Measurements from ENCODE around the gene ZNF697.

Gene ZNF697

GRCh38 chr1:119636491-119637089, 11.5 kb downstream of the ZNF697 start:
- no CpG with 5 or more reads among the region's 4 CpGs for WGBS (ENCODE audit: extremely low coverage, insufficient coverage, insufficient read length)
- no peak overlapping the region for H2AK5ac ChIP-seq (ENCODE audit: low read length)
- peaks cover 0 to 7% of the 10 kb centered on the region in 2 experiments for H3K36me3 ChIP-seq (ENCODE audit: control insufficient read depth in 1 of 2, insufficient read depth in 2 of 2, low read length in 2 of 2)
- H3K79me1 ChIP-seq (ENCODE audit: low read length): peaks cover 2% of the 10 kb centered on the region
- no peak overlapping the region for H2BK5ac ChIP-seq (ENCODE audit: low read depth, low read length, poor library complexity)
- H4K12ac ChIP-seq (ENCODE audit: low read depth, low read length): no peak overlapping the region
- H3K79me2 ChIP-seq (ENCODE audit: control insufficient read depth, insufficient read depth, low read length, poor library complexity): peaks cover 9% of the 10 kb centered on the region
- no peak overlapping the region for H3K4me3 ChIP-seq (ENCODE audit: low read depth, low read length)
- no peak overlapping the region for H3K4me2 ChIP-seq (ENCODE audit: low read length)
- H3K9me3 ChIP-seq (ENCODE audit: insufficient read depth, low read depth, low read length): no peaks in the 10 kb centered on the region
- no peak overlapping the region for H4K91ac ChIP-seq (ENCODE audit: low read depth, low read length)
- no peak overlapping the region for H3K14ac ChIP-seq (ENCODE audit: low read length)
- H3K23ac ChIP-seq (ENCODE audit: low read length): no peak overlapping the region
- no peak overlapping the region for H2AFZ ChIP-seq (ENCODE audit: insufficient read depth, low read length, poor library complexity)
- no peak overlapping the region for H3K9ac ChIP-seq (ENCODE audit: low read length)
- no peak for DNase-seq
- no peak overlapping the region for H3K18ac ChIP-seq (ENCODE audit: low read length)
- H4K8ac ChIP-seq (ENCODE audit: low read depth, low read length): no peak overlapping the region
- H2BK12ac ChIP-seq (ENCODE audit: low read length): no peak overlapping the region
- H3K4ac ChIP-seq (ENCODE audit: low read depth, low read length): no peak overlapping the region
- H3K27ac ChIP-seq (ENCODE audit: low read depth, low read length): no peak overlapping the region
- no peak overlapping the region for H2BK120ac ChIP-seq (ENCODE audit: insufficient read depth, low read length, poor library complexity)
- H3K27me3 ChIP-seq (ENCODE audit: insufficient read depth, low read length): no peaks in the 10 kb centered on the region
- H3K4me1 ChIP-seq (ENCODE audit: control insufficient read depth in 1 of 2, insufficient read depth in 2 of 2, low read length in 2 of 2): peaks cover 15 to 22% of the 10 kb centered on the region in 2 experiments

- Histone ChIP-seq H3K4ac (ENCODE audit: low read depth, low read length) (peak overlapping the region; percentile 56), H2AK5ac (ENCODE audit: low read length) (no peak overlapping the region), H2BK12ac (ENCODE audit: low read length) (no peak overlapping the region), H3K14ac (ENCODE audit: low read length) (no peak overlapping the region), H3K79me1 (ENCODE audit: low read length) (peaks cover 2% of the 10 kb centered on the region), H3K9ac (ENCODE audit: low read length) (no peak overlapping the region), H3K18ac (ENCODE audit: low read length) (no peak overlapping the region), H3K4me3 (ENCODE audit: low read depth, low read length) (no peak overlapping the region), H4K8ac (ENCODE audit: low read depth, low read length) (no peak overlapping the region), H2BK5ac (ENCODE audit: low read depth, low read length, poor library complexity) (no peak overlapping the region), H3K4me1 (ENCODE audit: control insufficient read depth in 1 of 2, insufficient read depth in 2 of 2, low read length in 2 of 2) (peaks cover 19 to 28% of the 10 kb centered on the region in 2 experiments), H3K27ac (ENCODE audit: low read depth, low read length) (no peak overlapping the region), H3K9me3 (ENCODE audit: insufficient read depth, low read depth, low read length) (no peaks in the 10 kb centered on the region), H3K4me2 (ENCODE audit: low read length) (no peak overlapping the region), H4K12ac (ENCODE audit: low read depth, low read length) (no peak overlapping the region), H3K36me3 (ENCODE audit: control insufficient read depth in 1 of 2, insufficient read depth in 2 of 2, low read length in 2 of 2) (peaks cover 4 to 11% of the 10 kb centered on the region in 2 experiments), H3K79me2 (ENCODE audit: control insufficient read depth, insufficient read depth, low read length, poor library complexity) (peaks cover 13% of the 10 kb centered on the region), H3K27me3 (ENCODE audit: insufficient read depth, low read length) (no peaks in the 10 kb centered on the region), H2BK120ac (ENCODE audit: insufficient read depth, low read length, poor library complexity) (no peak overlapping the region), H3K23ac (ENCODE audit: low read length) (no peak overlapping the region), H4K91ac (ENCODE audit: low read depth, low read length) (no peak overlapping the region), H2AFZ (ENCODE audit: insufficient read depth, low read length, poor library complexity) (no peak overlapping the region)
- peak in 1 of 2 donors; percentile 60 for DNase-seq
- no CpG with 5 or more reads among the region's 7 CpGs for WGBS (ENCODE audit: extremely low coverage, insufficient coverage, insufficient read length)
Measured at GRCh38 chr1:119635811-119636390, 12.2 kb downstream of the ZNF697 start.

GRCh38 chr1:119634016-119634415, 14.1 kb downstream of the ZNF697 start:
- peaks cover 13 to 18% of the 10 kb centered on the region in 2 experiments for H3K4me1 ChIP-seq (ENCODE audit: control insufficient read depth in 1 of 2, insufficient read depth in 2 of 2, low read length in 2 of 2)
- WGBS (ENCODE audit: extremely low coverage, insufficient coverage, insufficient read length): no CpG with 5 or more reads among the region's 3 CpGs
- no peak overlapping the region for H3K4me3 ChIP-seq (ENCODE audit: low read depth, low read length)
- H3K4ac ChIP-seq (ENCODE audit: low read depth, low read length): no peak overlapping the region
- peaks cover 2% of the 10 kb centered on the region for H3K79me1 ChIP-seq (ENCODE audit: low read length)
- H4K8ac ChIP-seq (ENCODE audit: low read depth, low read length): no peak overlapping the region
- no peaks in the 10 kb centered on the region for H3K9me3 ChIP-seq (ENCODE audit: insufficient read depth, low read depth, low read length)
- no peak overlapping the region for H2BK120ac ChIP-seq (ENCODE audit: insufficient read depth, low read length, poor library complexity)
- H2BK5ac ChIP-seq (ENCODE audit: low read depth, low read length, poor library complexity): no peak overlapping the region
- H4K91ac ChIP-seq (ENCODE audit: low read depth, low read length): no peak overlapping the region
- H3K14ac ChIP-seq (ENCODE audit: low read length): no peak overlapping the region
- H3K79me2 ChIP-seq (ENCODE audit: control insufficient read depth, insufficient read depth, low read length, poor library complexity): peaks cover 8% of the 10 kb centered on the region
- H2AFZ ChIP-seq (ENCODE audit: insufficient read depth, low read length, poor library complexity): no peak overlapping the region
- no peak overlapping the region for H3K27ac ChIP-seq (ENCODE audit: low read depth, low read length)
- H3K9ac ChIP-seq (ENCODE audit: low read length): no peak overlapping the region
- H3K23ac ChIP-seq (ENCODE audit: low read length): no peak overlapping the region
- H3K4me2 ChIP-seq (ENCODE audit: low read length): no peak overlapping the region
- H3K18ac ChIP-seq (ENCODE audit: low read length): no peak overlapping the region
- no peak overlapping the region for H2AK5ac ChIP-seq (ENCODE audit: low read length)
- no peak overlapping the region for H2BK12ac ChIP-seq (ENCODE audit: low read length)
- H4K12ac ChIP-seq (ENCODE audit: low read depth, low read length): no peak overlapping the region
- no peaks in the 10 kb centered on the region for H3K27me3 ChIP-seq (ENCODE audit: insufficient read depth, low read length)
- DNase-seq: no peak
- H3K36me3 ChIP-seq (ENCODE audit: control insufficient read depth in 1 of 2, insufficient read depth in 2 of 2, low read length in 2 of 2): peaks cover 6 to 17% of the 10 kb centered on the region in 2 experiments

GRCh38 chr1:119633575-119633974, 14.5 kb downstream of the ZNF697 start:
- no peak overlapping the region for H3K4me3 ChIP-seq (ENCODE audit: low read depth, low read length)
- H3K27ac ChIP-seq (ENCODE audit: low read depth, low read length): no peak overlapping the region
- no peak overlapping the region for H4K8ac ChIP-seq (ENCODE audit: low read depth, low read length)
- H2AK5ac ChIP-seq (ENCODE audit: low read length): no peak overlapping the region
- H3K23ac ChIP-seq (ENCODE audit: low read length): no peak overlapping the region
- no peak overlapping the region for H3K14ac ChIP-seq (ENCODE audit: low read length)
- no peak overlapping the region for H4K12ac ChIP-seq (ENCODE audit: low read depth, low read length)
- no peak overlapping the region for H2BK12ac ChIP-seq (ENCODE audit: low read length)
- no peak for DNase-seq
- no peak overlapping the region for H2AFZ ChIP-seq (ENCODE audit: insufficient read depth, low read length, poor library complexity)
- no peaks in the 10 kb centered on the region for H3K27me3 ChIP-seq (ENCODE audit: insufficient read depth, low read length)
- H3K79me2 ChIP-seq (ENCODE audit: control insufficient read depth, insufficient read depth, low read length, poor library complexity): peaks cover 8% of the 10 kb centered on the region
- peaks cover 2% of the 10 kb centered on the region for H3K79me1 ChIP-seq (ENCODE audit: low read length)
- no peak overlapping the region for H3K9ac ChIP-seq (ENCODE audit: low read length)
- H2BK5ac ChIP-seq (ENCODE audit: low read depth, low read length, poor library complexity): no peak overlapping the region
- H4K91ac ChIP-seq (ENCODE audit: low read depth, low read length): no peak overlapping the region
- no peak overlapping the region for H3K18ac ChIP-seq (ENCODE audit: low read length)
- no peak overlapping the region for H2BK120ac ChIP-seq (ENCODE audit: insufficient read depth, low read length, poor library complexity)
- H3K9me3 ChIP-seq (ENCODE audit: insufficient read depth, low read depth, low read length): no peaks in the 10 kb centered on the region
- peaks cover 6 to 17% of the 10 kb centered on the region in 2 experiments for H3K36me3 ChIP-seq (ENCODE audit: control insufficient read depth in 1 of 2, insufficient read depth in 2 of 2, low read length in 2 of 2)
- peaks cover 13 to 17% of the 10 kb centered on the region in 2 experiments for H3K4me1 ChIP-seq (ENCODE audit: control insufficient read depth in 1 of 2, insufficient read depth in 2 of 2, low read length in 2 of 2)
- H3K4ac ChIP-seq (ENCODE audit: low read depth, low read length): no peak overlapping the region
- WGBS (ENCODE audit: extremely low coverage, insufficient coverage, insufficient read length): no CpG with 5 or more reads among the region's 2 CpGs
- no peak overlapping the region for H3K4me2 ChIP-seq (ENCODE audit: low read length)
